Measurements from ENCODE around the gene ZYG11B. TPM values are rescaled to one million over a fixed set of nuclear protein-coding genes. Genes with fewer than 3 reads are reported as not detected.

ZYG11B gene
- total RNA-seq, 2 donors from 2014 or later, result 20.5 to 26.6 TPM

- intact Hi-C loops (cut with DNase I), result no loop called here
- H3K27ac ChIP-seq, result no peak overlapping the region
- H3K4me1 ChIP-seq, result no peaks in the 10 kb centered on the region
- no peak for DNase-seq
- no peak overlapping the region for H3K9ac ChIP-seq (ENCODE audit: low read depth in 2 of 2, low read length in 2 of 2)
- no peaks in the 10 kb centered on the region for H3K27me3 ChIP-seq
- H3K36me3 ChIP-seq, result no peaks in the 10 kb centered on the region
- no peaks in the 10 kb centered on the region for H3K9me3 ChIP-seq
- TF ChIP-seq, protein P1, sequence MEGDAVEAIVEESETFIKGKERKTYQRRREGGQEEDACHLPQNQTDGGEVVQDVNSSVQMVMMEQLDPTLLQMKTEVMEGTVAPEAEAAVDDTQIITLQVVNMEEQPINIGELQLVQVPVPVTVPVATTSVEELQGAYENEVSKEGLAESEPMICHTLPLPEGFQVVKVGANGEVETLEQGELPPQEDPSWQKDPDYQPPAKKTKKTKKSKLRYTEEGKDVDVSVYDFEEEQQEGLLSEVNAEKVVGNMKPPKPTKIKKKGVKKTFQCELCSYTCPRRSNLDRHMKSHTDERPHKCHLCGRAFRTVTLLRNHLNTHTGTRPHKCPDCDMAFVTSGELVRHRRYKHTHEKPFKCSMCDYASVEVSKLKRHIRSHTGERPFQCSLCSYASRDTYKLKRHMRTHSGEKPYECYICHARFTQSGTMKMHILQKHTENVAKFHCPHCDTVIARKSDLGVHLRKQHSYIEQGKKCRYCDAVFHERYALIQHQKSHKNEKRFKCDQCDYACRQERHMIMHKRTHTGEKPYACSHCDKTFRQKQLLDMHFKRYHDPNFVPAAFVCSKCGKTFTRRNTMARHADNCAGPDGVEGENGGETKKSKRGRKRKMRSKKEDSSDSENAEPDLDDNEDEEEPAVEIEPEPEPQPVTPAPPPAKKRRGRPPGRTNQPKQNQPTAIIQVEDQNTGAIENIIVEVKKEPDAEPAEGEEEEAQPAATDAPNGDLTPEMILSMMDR (IDR thresholded peaks at IDR 0.05), result no peak
- no peak overlapping the region for H3K4me3 ChIP-seq
Measured at GRCh38 chr1:52751589-52752483, 25.6 kb downstream of the ZYG11B start.

DNA sequence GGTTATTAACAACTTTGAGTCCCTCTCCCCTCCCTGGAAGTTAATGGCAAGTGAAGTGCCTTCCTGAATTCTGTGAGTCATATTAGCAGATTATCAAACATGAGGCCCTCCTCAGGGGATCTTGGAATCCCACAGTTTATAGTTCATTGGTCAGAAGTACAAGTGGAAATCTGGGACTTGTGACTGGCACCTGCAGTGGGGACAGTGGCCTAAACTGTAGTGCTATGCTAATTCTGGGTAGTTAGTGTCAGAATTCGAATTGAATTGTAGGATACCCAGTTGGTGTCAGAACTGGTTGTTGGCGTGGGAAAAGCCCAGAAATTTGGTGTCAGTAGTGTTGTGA lies 26.2 kb downstream of the ZYG11B start:
- DNase-seq, result no peak
- TF ChIP-seq, protein P1 (IDR thresholded peaks at IDR 0.05), result no peak
- H3K36me3 ChIP-seq, result no peaks in the 10 kb centered on the region
- no peaks in the 10 kb centered on the region for H3K4me1 ChIP-seq
- no peak overlapping the region for H3K27ac ChIP-seq
- no peak overlapping the region for H3K9ac ChIP-seq (ENCODE audit: low read depth in 2 of 2, low read length in 2 of 2)
- no peaks in the 10 kb centered on the region for H3K27me3 ChIP-seq
- H3K4me3 ChIP-seq, result no peak overlapping the region
- H3K9me3 ChIP-seq, result no peaks in the 10 kb centered on the region
- intact Hi-C loops (cut with DNase I), result no loop called here

GRCh38 chr1:52753169-52753568 lies 26.9 kb downstream of the ZYG11B start:
- TF ChIP-seq, protein P1 (IDR thresholded peaks at IDR 0.05), result no peak
- H3K4me1 ChIP-seq, result no peaks in the 10 kb centered on the region
- no peak for DNase-seq
- H3K27me3 ChIP-seq, result no peaks in the 10 kb centered on the region
- H3K36me3 ChIP-seq, result no peaks in the 10 kb centered on the region
- no peak overlapping the region for H3K9ac ChIP-seq (ENCODE audit: low read depth in 2 of 2, low read length in 2 of 2)
- H3K4me3 ChIP-seq, result no peak overlapping the region
- intact Hi-C loops (cut with DNase I), result no loop called here
- H3K9me3 ChIP-seq, result no peaks in the 10 kb centered on the region
- no peak overlapping the region for H3K27ac ChIP-seq

- H3K27me3 ChIP-seq, result no peaks in the 10 kb centered on the region
- no peak overlapping the region for H3K4me3 ChIP-seq
- H3K9ac ChIP-seq (ENCODE audit: low read depth in 2 of 2, low read length in 2 of 2), result no peak overlapping the region
- intact Hi-C loops (cut with DNase I), result no loop called here
- H3K9me3 ChIP-seq, result no peaks in the 10 kb centered on the region
- no peak for DNase-seq
- H3K27ac ChIP-seq, result no peak overlapping the region
- no peaks in the 10 kb centered on the region for H3K36me3 ChIP-seq
- TF ChIP-seq, protein P1 (IDR thresholded peaks at IDR 0.05), result no peak
- H3K4me1 ChIP-seq, result no peaks in the 10 kb centered on the region
Measured at GRCh38 chr1:52756020-52756419, 29.8 kb downstream of the ZYG11B start.

GRCh38 chr1:52759908-52760307 lies 33.7 kb downstream of the ZYG11B start:
- intact Hi-C loops (cut with DNase I), result no loop called here
- no peaks in the 10 kb centered on the region for H3K36me3 ChIP-seq
- TF ChIP-seq, protein P1 (IDR thresholded peaks at IDR 0.05), result no peak
- H3K9me3 ChIP-seq, result no peaks in the 10 kb centered on the region
- H3K27me3 ChIP-seq, result no peaks in the 10 kb centered on the region
- H3K4me3 ChIP-seq, result no peak overlapping the region
- no peak for DNase-seq
- no peak overlapping the region for H3K9ac ChIP-seq (ENCODE audit: low read depth in 2 of 2, low read length in 2 of 2)
- peaks cover 2% of the 10 kb centered on the region for H3K4me1 ChIP-seq
- no peak overlapping the region for H3K27ac ChIP-seq

Measured in colonic mucosa (tissue), 4 donors.